Cerebellar cortex (tissue), 1 donor: ENCODE measurements around the gene SP8.

Experiments
- DNase-seq: peaks from one replicate; pipeline ENCODE4 v3.0.0-alpha.2; 2015; ENCODE audit warnings: low spot score

The SP8 gene

DNA sequence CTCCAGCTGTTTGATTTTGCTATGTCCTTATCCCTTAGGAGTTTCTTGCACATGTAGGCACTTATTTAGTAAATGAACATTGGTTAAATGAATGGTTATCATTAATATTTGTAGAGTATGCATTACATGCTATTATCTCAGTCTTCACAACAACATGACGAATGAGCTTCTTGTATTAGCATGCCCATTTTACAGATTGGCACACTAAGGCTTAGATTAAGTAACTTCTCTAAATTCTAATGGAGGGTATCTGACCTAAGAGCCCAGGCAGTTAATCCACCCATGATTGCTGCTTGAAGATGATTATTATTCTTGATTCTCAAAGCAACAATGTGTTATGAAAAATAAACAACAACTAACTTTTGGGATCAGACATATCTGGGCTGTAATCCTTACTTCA, 32.7 kb downstream of the SP8 start:
- DNase-seq = no peak

DNA sequence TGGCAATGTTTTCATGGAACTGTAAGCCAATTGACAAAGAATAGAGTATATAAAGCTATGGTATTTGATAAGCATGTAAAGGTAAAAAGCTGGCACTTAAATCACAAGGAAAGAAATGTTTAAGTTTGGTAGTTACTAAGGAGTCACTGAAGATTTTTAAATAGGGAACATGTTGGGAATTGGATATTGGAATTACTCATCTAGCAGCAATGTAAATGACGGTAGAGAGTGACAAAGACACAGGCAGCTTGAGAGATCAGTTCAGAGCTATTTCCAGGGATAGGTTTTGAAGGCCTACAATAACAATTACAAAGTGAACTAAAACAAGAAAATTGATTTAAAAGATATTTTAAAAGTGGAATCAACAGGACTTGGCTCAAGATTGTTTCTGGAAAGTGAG, 36.8 kb downstream of the SP8 start:
- no peak for DNase-seq

DNA sequence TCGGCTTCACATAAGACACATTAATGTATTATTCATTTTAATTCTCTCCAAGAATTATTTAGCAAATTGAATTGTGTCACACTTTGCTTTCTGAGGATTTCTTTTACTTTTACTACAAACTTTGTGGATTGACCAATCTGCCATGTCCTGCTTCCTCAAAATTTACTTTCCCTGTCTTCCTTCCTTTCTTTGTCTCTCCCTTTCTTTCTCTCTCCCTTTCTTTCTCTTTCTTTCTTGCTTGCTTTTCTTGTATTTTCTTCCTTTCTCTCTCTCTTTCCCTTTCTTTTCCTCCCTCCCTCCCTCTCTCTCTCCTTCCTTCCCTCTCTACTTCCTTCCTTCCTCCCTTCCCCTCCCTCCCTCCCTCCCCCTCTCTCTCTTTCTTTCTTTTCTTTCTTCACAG, 37.8 kb downstream of the SP8 start:
- DNase-seq = no peak

DNA sequence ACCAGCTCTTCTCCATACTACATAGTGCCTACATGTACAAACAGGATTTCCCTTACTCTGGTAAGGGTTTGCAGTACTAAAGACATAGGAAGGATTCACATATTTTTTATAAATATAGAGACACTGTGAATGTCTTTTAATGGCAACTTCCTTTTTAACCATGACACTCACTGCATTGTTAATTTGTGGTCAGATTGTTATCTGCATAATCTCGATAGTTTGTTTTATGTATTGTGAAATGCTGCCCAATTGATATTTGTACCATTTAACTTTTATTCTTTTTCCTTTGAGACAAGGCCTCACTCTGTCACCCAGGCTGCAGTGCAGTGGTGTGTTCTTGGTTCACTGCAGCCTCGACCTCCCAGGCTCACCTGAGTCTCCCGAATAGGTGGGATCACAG, 39.7 kb downstream of the SP8 start:
- DNase-seq = no peak

DNA sequence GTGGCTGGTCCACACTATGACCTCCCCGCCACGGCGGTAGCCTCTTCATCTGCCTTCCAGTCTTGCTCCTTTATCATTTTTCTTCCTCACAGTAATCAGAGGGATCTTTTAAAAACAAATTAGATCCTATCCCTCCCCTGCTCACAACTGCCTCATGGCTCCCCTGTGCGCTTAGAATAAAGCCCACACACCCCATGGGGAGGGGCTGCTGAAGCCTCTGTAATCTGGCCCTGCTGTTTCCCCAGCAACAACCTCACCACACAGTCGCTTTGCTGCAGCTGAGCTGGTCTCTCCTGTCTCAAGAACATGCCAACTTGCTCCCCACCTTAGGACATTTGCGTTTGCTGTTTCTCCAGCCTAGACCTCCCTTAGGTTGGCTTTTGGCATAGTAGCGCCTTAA, 41.0 kb downstream of the SP8 start:
- DNase-seq = no peak

DNA sequence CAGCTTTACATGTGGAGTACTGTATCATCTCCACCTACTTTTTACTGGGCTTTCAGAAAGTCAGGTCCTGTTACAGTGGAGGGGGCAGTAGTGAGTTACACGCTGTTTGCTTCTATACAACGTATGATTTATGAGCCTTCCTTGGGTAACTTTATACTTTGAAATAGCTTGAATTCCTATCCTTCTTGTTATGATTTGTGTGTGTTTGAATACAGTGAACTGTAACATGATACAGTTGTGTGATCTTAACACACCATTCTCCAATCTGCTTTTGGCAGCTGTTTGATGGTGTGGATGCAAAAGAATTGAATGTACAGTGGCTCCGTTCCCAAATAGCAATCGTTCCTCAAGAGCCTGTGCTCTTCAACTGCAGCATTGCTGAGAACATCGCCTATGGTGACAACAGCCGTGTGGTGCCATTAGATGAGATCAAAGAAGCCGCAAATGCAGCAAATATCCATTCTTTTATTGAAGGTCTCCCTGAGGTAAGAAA, 41.7 kb downstream of the SP8 start:
- no peak for DNase-seq

DNA sequence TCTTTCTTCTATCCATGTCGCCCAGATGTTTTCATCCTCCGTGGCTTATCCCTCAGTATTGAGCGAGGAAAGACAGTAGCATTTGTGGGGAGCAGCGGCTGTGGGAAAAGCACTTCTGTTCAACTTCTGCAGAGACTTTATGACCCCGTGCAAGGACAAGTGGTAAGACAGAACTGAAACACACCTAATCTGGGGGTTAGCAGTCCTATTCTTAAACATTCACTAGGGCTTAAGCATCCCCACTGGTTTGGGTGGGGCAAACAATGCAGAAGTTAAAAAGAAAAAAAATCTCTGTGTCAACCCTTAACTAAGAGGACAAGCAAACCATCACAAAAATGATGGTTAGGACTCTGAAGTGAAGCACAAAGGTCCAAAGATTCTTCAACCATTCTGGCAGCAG, 43.8 kb downstream of the SP8 start:
- DNase-seq = no peak

DNA sequence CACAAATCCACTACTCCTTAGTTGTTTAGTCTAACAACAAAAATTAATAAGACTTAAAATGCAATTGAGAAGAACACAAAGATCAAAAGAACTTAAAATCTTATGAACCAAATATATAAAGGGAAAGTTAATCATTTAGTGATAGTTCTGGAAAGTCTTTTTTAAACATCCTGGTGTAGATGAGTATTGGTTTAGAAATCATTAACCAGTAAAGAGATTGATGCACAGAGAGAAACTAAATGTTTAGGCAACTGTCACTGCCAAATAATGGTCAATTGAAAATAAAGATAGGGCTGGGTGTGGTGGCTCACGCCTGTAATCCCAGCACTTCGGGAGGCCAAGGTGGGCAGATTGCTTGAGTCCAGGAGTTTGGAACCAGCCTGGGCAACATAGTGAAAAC, 44.9 kb downstream of the SP8 start:
- DNase-seq = no peak

DNA sequence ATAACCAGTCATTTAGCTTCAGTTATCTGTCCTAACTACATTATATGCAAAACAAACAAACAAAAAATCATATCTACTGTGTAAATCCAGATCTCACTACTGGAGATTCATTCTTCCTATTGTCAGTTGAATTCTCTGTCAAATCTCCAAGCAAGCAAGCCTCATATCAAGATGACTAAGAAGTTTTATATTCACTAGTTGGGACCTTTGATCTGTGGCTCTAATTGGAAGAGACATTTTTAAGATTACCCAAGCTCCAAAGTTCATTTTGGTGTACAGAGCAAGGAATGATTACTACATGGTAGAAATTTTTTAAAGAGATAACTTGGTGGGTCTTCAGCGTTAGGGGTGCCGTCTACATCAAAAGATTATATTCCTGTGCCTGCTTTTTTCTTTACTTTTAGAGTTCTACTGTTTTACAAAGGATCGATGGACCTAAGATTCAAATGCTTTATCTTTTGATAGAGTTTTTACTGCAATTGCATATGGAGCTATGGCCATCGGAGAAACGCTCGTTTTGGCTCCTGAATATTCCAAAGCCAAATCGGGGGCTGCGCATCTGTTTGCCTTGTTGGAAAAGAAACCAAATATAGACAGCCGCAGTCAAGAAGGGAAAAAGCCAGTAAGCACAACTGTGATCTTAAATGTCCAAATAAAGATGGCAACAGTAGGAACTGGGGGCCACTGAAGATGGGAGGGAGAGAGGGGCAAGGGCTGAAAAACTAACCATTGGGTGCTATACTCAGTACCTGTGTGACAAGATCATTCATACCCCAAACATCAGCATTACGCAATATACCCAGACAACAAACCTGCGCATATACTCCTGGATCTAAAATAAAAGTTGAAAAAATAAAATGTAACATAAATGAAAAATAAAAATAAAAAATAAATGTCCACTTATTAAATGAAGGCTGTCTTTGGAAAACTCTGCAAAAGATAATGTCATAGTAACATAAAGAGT, 47.9 kb downstream of the SP8 start:
- DNase-seq = no peak

DNA sequence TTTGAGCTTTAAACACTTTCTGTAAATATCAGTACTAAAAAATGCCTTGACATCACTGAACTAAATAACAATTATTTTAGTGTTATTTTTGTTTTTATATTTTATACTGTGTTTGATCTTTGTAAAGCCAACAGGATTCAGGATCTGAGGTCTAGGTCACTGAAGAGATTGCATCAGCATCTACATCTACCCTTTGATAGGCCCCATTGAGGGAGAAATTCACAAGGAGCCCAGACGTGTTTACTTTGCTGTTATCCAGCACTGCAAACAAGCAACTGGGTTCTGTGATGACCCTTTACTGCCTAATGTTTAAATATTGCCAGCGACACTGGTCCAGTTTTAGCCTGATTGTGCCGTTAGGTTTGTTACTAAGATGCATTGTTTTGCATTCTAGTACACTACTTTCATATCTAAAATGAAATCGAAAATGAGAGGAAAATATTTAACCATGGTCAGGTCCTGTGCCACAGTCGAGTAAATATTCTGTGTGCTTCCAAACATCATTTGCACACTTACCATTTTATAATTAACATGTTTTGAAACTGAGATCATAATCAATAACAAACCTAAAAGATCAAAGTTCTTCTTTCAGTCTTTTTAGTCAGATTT, 48.7 kb downstream of the SP8 start:
- no peak for DNase-seq

DNA sequence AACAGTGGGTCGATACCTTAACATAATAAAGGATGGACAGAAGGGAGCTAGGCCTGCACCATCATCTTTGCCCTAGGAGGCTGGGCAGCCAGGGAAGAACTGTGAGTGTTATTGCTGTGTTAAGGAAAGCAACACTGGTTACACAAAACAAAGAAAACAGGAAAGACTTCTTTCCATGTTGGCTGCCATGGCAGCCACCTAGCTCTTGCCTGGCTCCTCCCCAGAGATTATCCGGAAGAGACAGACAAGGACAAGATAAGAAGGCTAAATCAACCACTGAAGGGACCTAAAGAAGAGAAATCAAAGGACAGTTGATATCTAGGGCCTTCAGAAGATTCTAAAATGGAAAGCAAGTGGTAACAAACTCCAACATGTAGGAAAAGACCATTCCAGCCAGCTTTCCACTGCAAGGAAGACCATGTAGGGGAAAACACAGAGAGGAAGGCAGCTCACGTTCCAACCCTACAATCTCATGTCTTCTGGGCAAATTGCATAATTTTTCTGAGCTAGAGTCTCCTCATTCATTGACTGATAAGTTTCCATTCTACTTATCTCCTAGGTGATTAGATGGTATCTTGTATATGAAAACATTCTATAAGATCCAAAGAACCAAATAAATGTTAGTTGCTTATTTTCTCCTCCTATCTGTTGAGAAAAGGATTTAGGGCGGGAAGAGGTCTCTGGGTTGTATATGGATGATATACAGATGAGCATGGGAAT, 51.2 kb downstream of the SP8 start:
- DNase-seq = no peak
